Uterus (tissue), 2 donors: ENCODE measurements around the gene LRSAM1.

Experiments
- CTCF ChIP-seq, 4 experiments: fragments of 200-600 bp in 2 of 4; fragments of 450-650 bp in 2 of 4; sonication (generic) in 2 of 4; IDR thresholded peaks; one replicate each; pipeline ENCODE4 v1.5.1; 2016 to 2019; ENCODE audit warnings: antibody characterized with exemption in 4 of 4, mild to moderate bottlenecking in 2 of 4, moderate library complexity in 1 of 4
- POLR2A ChIP-seq, 2 donors: fragments of 450-650 bp; IDR thresholded peaks; one replicate each; pipeline ENCODE4 v1.6.1; 2016; ENCODE audit warnings: antibody characterized with exemption in 2 of 2, mild to moderate bottlenecking in 1 of 2, moderate library complexity in 1 of 2

GRCh38 chr9:127528422-127529251 is 77.3 kb downstream of the LRSAM1 start:
- TF ChIP-seq POLR2A (IDR thresholded peaks at IDR 0.05) (no peak), CTCF (IDR thresholded peaks at IDR 0.05) (no peak)
